Osteoblast (primary cell): ENCODE results near the gene CUX1. TPM values are rescaled to one million over a fixed set of nuclear protein-coding genes. Genes with fewer than 3 reads are reported as not detected.

Source experiments
- DNase-seq: peaks from one replicate; pipeline ENCODE4 v3.0.0; 2011; ENCODE audit warnings: low spot score, mixed read lengths; ENCODE audit not compliant: insufficient read length; ENCODE audit errors: missing footprints
- H2AFZ ChIP-seq: 2 replicates; pipeline ENCODE4 v1.6.0; 2011; ENCODE audit warnings: mild to moderate bottlenecking, low read length
- H3K27ac ChIP-seq: 2 replicates; pipeline ENCODE4 v1.5.1; 2011; ENCODE audit warnings: mild to moderate bottlenecking, low read depth, low read length, moderate library complexity
- H3K27me3 ChIP-seq: 2 replicates; pipeline ENCODE4 v1.6.0; 2012; ENCODE audit warnings: mild to moderate bottlenecking, control low read depth, inconsistent platforms, low read length, moderate library complexity; ENCODE audit not compliant: insufficient read depth
- H3K36me3 ChIP-seq: 2 replicates; pipeline ENCODE4 v1.5.1; 2011; ENCODE audit warnings: mild to moderate bottlenecking, low read length, control low read depth, moderate library complexity; ENCODE audit not compliant: insufficient read depth
- H3K4me1 ChIP-seq: 2 replicates; pipeline ENCODE4 v1.5.1; 2011; ENCODE audit warnings: mild to moderate bottlenecking, low read length, control low read depth, moderate library complexity; ENCODE audit not compliant: insufficient read depth
- H3K4me2 ChIP-seq: 2 replicates; pipeline ENCODE4 v1.6.0; 2011; ENCODE audit warnings: mild to moderate bottlenecking, low read length; ENCODE audit not compliant: insufficient read depth
- H3K4me3 ChIP-seq: fragments of 200-600 bp; sonication (generic); 3 replicates; pipeline ENCODE4 v1.5.1; 2012; ENCODE audit warnings: mild to moderate bottlenecking, low read length, inconsistent platforms; ENCODE audit not compliant: insufficient read depth
- H3K79me2 ChIP-seq: 2 replicates; pipeline ENCODE4 v1.6.0; 2012; ENCODE audit warnings: mild to moderate bottlenecking, low read length, control low read depth, inconsistent platforms; ENCODE audit not compliant: insufficient read depth
- H3K9me3 ChIP-seq: 2 replicates; pipeline ENCODE4 v1.5.1; 2011; ENCODE audit warnings: low read depth, low read length, control low read depth
- H4K20me1 ChIP-seq: 2 replicates; pipeline ENCODE4 v1.6.0; 2012; ENCODE audit warnings: mild to moderate bottlenecking, low read length, control low read depth; ENCODE audit not compliant: insufficient read depth
- CTCF ChIP-seq: IDR thresholded peaks from 2 replicates; pipeline ENCODE4 v1.5.1; 2011; ENCODE audit warnings: mild to moderate bottlenecking, low read depth, low read length, moderate library complexity; ENCODE audit errors: extremely low read depth
- total RNA-seq: library from RNA; depleted of rRNA; stranded (reverse); fragments of >200 nt; gene quantifications from 2 replicates; pipeline ENCODE4 v1.2.3, GENCODE V29; 2012

Gene CUX1
- total RNA-seq, 1 donor, result 41.6 TPM

- Histone ChIP-seq H3K4me3 (no peak overlapping the region), H3K36me3 (no peaks in the 10 kb centered on the region), H3K9me3 (no peaks in the 10 kb centered on the region), H4K20me1 (peaks cover 19% of the 10 kb centered on the region), H2AFZ (no peak overlapping the region), H3K4me2 (no peak overlapping the region), H3K79me2 (peaks cover 36% of the 10 kb centered on the region), H3K27me3 (no peaks in the 10 kb centered on the region), H3K4me1 (peaks cover 19% of the 10 kb centered on the region), H3K27ac (no peak overlapping the region)
- DNase-seq, result no peak
- no peak for TF ChIP-seq CTCF
Measured at GRCh38 chr7:101956130-101956529, 138.7 kb downstream of the CUX1 start.

DNA sequence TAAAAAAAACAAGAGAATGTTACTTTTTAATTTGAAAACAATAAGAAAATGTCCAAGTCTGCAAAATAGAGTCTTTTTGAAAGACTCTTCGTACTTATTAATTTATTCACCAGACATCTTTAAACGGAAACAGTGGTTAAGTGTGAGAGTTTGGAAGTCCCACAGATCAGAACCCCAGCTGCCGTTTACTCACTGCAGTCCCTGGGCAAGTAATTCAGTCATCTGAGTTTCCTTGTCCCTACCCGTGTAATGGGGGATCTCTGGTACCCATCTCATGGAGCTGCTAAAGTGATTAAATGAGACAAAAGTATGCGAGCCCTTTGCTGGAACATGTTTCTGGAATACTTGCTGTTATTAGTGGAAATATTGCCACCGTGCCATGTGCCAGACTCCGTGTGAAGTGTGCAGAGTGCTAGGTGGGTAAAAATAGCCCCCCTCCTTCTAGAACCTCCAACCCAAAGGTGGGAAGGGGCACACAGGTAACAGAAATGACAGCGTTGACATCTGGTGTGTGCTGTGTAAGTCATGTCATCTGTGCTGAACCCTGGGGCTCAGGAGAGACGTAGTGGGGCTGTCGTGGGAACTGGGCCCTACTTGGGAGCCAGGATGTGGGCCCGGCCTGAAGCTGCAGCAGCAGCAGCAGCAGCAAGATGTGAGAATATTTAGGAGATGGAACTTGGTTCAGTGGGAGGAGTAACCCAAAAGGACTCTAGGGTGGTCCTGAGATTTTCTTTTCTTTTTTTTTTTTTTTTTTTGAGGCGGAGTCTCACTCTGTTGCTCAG lies 140.5 kb downstream of the CUX1 start:
- no peak for DNase-seq
- Histone ChIP-seq H3K36me3 (no peaks in the 10 kb centered on the region), H3K27ac (no peak overlapping the region), H3K79me2 (peaks cover 31% of the 10 kb centered on the region), H3K4me3 (no peak overlapping the region), H4K20me1 (peaks cover 19% of the 10 kb centered on the region), H3K27me3 (no peaks in the 10 kb centered on the region), H3K4me2 (no peak overlapping the region), H2AFZ (no peak overlapping the region), H3K4me1 (peaks cover 12% of the 10 kb centered on the region), H3K9me3 (no peaks in the 10 kb centered on the region)
- TF ChIP-seq CTCF, result no peak

DNA sequence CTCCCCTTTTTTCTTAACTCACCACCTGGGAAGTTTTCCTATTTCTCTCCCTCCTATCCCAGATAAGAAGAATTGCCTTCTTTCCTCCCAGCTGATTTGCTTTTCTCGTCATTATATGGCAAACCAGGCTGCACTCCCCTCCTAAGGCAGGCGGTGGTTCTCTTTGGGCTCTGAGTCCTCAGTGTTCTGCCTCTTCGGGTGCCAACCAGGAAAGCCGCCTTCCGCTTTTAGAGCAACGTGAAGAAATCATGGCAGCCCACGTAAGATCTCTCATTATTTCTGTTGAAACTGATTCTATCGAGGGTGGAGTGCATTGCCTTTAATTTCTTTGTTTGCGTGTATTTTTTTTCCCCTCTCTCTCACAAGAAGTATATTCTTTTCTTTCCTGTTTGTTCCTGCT lies 141.9 kb downstream of the CUX1 start:
- H3K36me3 ChIP-seq, result no peaks in the 10 kb centered on the region
- H3K4me2 ChIP-seq, result no peak overlapping the region
- no peaks in the 10 kb centered on the region for H3K9me3 ChIP-seq
- H4K20me1 ChIP-seq, result peaks cover 25% of the 10 kb centered on the region
- H3K79me2 ChIP-seq, result peaks cover 28% of the 10 kb centered on the region
- no peak overlapping the region for H3K4me3 ChIP-seq
- no peaks in the 10 kb centered on the region for H3K27me3 ChIP-seq
- H3K4me1 ChIP-seq, result no peaks in the 10 kb centered on the region
- H3K27ac ChIP-seq, result no peak overlapping the region
- H2AFZ ChIP-seq, result no peak overlapping the region
- TF ChIP-seq CTCF, result no peak
- no peak for DNase-seq

DNA sequence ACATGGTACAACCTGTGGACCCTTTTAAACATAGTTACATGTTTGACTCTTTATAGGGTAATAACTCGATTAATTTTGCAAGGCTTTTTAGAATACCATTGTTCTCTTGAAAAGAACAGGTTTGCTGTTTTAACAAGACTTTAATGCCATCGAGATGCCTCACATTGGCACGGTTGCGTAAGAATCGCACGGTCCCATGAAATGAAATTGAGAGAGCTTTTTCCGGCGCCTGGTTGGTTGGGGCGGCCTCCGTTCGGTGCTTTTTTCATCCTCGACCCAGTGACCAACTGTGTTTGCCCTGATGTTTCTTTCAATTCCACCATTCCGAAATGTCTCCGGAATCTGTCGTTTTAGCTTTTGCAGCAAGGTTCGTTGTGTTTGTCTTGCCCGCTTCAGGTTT lies 142.4 kb downstream of the CUX1 start:
- TF ChIP-seq CTCF, result no peak
- DNase-seq, result no peak
- Histone ChIP-seq H3K4me1 (no peaks in the 10 kb centered on the region), H3K27ac (no peak overlapping the region), H3K4me3 (no peak overlapping the region), H3K4me2 (no peak overlapping the region), H3K36me3 (no peaks in the 10 kb centered on the region), H3K27me3 (no peaks in the 10 kb centered on the region), H3K79me2 (peaks cover 23% of the 10 kb centered on the region), H2AFZ (no peak overlapping the region), H3K9me3 (no peaks in the 10 kb centered on the region), H4K20me1 (peaks cover 25% of the 10 kb centered on the region)
